AG08395 (cell line): ENCODE measurements around the gene RPS23.
A peak's percentile ranks its signal among the peaks of the same experiment; 100 is the strongest.

Experiments
- DNase-seq: peaks from one replicate; pipeline ENCODE4 v3.0.0; 2012; ENCODE audit warnings: mixed read lengths, low spot score

Gene RPS23

GRCh38 chr5:82277987-82278710 is at the start of gene RPS23:
TSS of gene RPS23 (minus strand) at chr5:82278354. CDS start at chr5:82278323, 31 bp downstream.
- DNase-seq, result peak; percentile 96

DNA sequence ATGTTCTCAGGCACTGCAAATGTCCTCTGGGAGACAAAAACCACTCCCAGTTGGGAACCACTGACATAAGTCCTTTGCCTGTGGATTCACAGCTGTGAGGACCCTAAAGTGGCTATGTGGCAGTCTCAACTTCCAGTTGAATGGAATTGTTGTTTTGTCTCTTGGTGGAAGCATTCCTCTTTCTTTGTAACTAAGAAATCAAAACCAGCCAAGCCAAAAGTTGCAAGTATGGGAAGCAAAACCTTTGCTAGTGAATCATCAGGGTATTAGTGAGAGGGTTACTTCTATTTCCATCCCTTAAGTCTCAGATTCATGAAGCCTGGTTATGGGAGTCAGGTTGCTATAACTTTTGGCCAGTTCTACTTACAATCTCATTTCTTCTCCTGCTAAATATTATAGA is 49.8 kb upstream of the RPS23 start:
- DNase-seq, result peak; percentile 59

DNA sequence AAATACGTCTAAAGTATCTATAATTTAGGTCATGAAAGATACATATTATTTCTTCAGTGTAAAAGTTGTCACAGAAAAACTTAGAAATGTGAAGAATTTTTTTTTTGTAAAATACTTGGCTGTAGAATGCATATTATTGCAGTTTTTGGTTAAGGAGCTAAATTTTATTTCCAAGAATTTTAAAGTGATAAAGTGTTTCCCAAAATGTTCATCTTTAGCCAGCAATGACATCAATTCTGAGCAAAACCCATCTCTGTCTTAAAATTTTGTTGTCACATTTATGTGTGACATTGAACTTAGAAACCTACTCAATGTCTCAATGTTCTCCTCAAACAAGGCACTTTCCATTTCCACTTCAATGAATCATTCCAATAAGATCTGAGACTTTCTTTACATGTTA is 47.8 kb upstream of the RPS23 start:
- DNase-seq, result no peak

GRCh38 chr5:82325155-82325554 is 47.0 kb upstream of the RPS23 start:
- no peak for DNase-seq

GRCh38 chr5:82320966-82321365 is 42.8 kb upstream of the RPS23 start:
- no peak for DNase-seq

DNA sequence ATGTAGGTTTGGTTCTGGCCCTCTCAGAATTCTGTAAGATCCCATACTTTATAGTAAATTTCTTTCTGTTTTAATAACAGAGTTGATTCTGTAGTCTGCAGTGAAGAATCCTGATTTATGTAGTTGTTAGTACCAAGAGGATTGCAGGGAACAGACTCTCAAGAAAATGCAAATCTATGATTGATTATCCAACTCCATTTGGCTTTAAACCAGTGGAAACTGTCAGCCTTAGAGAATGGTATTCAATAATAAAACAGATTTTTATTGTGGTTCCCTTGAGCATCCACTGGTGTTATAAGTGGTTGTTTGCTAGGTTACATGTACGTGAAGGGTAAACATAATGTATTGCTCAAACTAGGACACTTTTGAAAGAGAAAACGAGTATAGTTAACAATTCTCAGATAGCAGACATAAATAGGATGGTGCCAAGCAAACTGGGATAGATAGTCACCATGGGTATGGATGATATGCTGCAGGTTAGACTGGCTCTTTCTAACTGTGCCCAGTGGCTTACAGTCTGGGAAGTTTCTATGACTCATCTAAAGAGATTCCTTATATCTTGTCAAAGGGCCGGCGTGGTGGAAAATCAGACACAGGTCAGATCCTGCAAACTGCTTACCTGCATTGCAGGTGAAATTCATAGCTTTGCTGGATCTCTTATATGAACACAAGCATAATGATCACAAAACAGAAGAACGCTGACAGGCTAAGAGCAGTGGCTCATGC is 41.7 kb upstream of the RPS23 start:
- no peak for DNase-seq

DNA sequence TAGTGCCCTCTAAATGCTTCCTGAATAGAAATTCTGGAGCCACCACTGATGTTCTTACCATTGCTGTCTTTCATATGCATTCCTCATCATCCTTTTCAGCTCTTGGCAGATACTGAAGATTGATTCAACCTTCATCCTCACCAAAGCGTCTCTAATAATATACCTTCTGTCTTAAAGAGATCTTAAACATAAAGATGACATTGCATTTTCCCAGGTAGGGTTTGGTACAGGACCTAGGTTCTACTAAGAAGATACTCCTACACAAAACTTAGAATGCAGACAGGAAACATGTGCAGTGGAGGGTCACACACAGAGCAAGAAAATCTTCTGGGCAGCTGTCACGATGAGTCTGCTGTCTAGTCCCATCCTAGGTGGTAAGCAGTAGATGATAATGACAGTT is 41.0 kb upstream of the RPS23 start:
- DNase-seq, result no peak

DNA sequence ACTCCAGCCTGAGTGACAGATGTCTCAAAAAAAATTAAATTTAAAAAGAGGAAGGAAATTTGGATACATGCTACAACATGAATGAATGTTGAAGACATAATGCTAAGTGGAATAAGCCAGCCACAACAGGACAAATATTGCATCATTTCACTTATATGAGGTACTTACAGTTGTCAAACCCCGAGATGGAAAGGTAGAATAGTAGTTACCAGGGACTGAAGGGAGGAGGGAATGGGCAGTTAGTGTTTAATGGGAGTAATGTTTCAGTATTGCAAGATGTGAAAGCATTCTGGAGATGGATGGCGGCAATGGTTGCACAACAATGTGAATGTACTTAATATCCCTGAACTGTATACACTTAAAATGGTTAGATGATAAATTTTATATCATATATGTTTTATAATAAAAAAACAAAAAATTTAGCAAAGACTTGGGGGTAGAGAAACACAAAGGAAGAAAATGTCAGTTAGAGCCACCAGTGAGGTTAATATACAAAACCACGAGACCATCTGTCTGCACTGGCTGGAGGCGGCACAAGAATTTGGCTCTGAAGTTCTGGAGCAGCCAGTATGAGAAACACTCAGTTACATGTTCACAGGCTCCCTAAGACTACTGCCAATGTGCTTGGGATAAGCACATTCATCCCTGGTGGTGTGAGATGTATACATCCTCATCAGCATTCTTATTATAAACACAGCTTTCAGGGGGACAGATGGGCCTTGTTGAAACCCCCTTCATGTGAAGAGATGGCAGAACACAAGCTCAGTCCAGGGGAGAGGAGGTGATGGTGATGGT is 37.0 kb upstream of the RPS23 start:
- peak; percentile 47 for DNase-seq

DNA sequence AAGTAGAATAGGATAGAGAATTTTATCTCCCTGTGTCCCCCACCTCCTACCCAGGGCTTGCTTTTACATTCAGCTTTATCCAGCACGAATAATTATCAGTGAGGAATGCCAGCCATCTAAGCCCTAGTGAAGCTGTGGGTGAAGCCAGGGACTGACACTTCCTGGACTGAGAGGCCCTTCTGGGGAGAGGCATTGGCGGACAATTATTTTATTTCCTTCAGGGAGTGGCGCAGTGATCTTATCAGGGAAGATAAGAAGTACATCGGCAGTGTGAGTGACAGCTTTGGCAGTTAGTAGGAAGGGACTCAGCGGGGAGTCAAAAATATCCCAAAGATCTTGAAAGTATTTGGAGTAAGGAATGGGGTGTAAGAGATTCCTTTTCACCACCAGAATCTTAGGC is 34.9 kb upstream of the RPS23 start:
- DNase-seq, result no peak

DNA sequence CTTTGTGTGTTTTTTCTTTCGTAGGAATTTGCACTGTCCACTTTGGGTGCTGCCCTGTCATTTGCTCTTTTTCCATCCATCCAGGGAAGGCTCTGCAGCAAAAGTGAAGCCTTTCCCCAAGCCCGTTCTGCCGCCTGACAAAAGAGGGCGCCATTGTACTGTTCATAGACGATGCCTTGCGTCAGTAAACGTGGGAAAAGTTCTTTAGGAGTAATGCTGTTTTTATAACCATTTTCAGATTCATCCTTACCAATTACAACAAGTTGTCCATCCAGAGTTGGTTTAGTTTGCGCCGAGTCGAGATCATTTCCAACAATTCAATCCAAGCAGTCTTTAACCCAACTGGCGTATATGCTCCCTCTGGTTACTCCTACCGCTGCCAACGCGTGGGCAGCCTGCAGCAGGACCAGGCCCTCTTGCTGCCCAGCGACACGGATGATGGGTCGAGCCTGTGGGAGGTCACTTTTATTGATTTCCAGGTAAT is 34.3 kb upstream of the RPS23 start:
- peak; percentile 77 for DNase-seq

DNA sequence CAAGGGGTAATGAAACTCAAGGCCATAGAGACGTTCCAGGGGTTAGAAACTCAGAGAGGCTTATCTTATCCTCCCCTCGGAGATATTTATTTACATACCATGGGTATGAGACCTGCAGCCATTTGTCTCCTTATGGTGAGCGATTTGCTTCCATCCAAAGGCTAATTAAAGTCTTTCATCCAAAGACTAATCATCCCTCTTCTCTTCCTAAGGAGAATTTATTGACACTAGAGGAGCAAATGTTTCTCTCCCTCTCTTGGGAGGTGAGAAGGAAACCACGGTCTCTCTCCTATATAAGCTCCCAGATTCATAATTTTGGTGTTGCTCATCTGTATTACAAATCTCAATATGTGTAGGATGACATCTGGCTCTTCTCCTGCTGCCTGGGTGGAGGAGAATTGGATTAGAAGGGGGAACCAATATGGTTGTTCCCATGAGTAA is 31.0 kb upstream of the RPS23 start:
- no peak for DNase-seq

DNA sequence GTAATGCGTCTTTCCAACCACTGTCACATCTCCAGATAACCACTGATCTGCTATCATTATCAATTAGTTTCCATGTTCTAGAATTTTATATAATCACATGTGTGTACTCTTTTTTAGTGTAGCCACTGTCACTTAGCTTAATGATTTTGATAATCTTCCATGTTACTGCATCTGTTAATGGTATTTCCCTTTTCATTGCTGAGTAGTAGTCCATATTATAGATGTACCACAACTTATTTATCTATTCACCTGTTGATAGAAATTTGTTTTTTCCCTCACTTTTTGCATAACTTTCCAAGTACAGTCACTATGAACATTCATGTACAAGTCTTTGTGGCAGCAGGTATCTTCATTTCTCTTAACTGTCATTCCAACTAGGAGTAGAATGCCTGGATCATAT is 30.3 kb upstream of the RPS23 start:
- no peak for DNase-seq

- peak; percentile 60 for DNase-seq
These were observed 29.3 kb upstream of the RPS23 start for GRCh38 chr5:82307451-82307850.

- no peak for DNase-seq
These were observed 28.0 kb upstream of the RPS23 start for GRCh38 chr5:82306151-82306550.

GRCh38 chr5:82301190-82301589 is 23.0 kb upstream of the RPS23 start:
- no peak for DNase-seq

DNA sequence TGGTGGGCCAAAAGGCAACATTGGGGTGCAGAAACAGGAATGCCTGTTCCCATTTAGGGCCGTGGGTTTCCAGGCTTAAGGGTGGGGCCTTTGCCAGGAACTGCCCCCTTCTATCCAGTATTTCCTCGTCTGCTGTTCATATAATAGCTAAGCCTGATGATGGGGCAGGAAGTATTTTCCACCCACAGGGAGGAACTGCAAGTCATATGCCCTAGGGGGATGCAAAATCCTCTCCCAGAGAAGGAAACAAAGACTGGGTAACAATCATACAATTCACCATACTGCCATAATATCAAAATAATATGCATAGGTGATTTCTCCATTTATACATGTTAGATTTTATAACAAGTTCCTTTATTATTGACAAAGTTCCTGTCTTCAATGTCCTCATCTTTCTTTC is 20.5 kb upstream of the RPS23 start:
- no peak for DNase-seq

DNA sequence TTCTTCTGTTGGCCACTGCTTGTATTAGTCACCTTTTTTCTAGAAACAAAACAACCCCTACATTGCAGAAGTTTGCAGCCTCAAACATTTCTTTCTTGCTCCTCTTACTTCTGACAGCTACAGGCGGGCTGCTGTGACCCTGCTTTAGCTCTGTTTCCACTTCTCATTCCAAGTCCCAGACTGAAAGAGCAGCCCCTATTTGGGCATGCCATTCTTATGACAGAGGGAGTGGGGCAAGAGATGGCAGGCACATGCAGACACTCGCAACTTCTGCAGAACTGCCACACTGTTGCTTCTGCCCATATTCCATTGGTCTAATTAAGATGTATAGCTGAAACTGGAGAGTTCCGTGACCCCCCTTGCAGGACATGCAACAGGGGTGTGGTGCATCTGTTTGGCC is 19.6 kb upstream of the RPS23 start:
- DNase-seq, result no peak

DNA sequence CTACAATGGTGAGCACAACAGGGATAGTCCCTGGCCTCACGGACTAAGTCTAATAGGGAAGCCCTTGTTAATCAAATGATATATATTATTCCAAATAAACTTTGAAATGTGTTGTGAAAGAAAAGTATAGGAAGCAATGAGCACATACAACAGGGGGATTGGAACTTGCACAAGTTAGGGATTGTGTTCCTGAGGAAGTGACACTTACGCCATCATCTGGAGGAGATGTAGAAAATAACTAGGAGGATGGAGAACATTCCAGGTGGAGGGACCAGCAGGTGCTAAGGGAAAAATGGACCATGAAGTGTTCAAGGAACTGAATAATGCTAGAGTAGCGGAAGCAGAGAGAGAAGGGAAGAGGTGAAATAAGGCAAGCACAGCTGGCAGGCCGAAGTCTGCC is 18.8 kb upstream of the RPS23 start:
- DNase-seq, result no peak

- no peak for DNase-seq
These were observed 17.9 kb upstream of the RPS23 start for GRCh38 chr5:82295959-82296531.

DNA sequence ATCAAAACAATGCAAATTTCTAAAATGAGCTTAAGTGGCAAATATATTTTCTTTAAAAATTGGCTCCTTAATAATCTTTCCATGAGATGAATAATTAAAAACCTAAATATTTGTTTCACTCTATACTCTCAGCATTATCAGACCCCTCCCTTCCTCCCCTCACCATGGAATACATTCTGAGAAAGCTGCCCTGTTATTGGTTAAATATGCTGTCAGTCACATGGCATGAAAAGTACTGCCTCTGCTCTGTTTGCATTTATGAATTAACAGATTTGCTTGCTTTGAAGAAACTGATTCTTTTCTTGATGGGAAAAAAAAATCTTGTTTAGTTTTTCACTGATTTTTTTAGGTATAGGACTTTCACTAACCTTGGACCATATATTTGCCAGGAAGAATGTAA is 17.0 kb upstream of the RPS23 start:
- DNase-seq, result no peak

DNA sequence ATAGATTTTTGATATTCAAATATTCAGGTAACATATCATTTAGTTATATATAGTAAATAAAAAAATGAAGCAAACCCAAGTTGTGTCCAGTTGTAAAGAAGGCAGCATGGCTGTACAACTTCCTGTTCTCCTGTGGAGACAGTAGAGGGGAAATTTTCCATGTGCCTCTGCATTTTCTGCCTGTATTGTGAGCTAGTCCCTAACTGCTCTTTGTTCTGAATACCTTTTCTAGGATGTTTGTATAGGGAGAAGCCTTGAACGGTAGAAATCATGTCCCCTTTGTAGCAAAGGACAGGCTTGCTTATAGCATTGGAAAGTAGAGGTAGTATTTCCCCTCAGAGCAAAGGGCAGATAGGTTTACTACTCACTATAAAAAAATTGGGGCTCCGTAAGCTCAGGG is 13.3 kb upstream of the RPS23 start:
- DNase-seq, result no peak

DNA sequence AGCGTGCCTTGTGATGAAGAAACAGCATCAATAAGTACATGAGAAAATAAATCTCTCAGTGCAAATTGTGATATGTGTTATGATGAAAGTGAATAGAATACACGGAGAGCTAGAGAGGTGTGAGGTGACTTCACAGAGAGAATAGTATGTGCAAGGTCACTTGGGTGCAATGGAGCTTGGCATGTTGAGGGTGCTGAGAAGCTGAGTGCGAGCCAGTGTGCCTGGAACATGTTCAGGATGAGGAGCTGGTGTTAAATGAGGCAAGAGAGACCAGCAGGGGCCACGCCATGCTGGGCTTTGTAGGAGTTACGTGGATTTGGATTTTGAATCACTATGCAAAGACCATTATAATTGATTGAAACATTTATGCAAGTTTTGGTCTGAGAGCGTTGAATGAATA is 12.8 kb upstream of the RPS23 start:
- DNase-seq, result no peak
